22Rv1 (cell line): ENCODE measurements around the gene ZKSCAN1.

ENCODE experiments used
- ZFX ChIP-seq: fragments of 450-650 bp; IDR thresholded peaks from 2 replicates; pipeline ENCODE4 v1.6.1; 2017; ENCODE audit warnings: antibody characterized with exemption, borderline replicate concordance
- TF ChIP-seq, protein P1 (sequence below): fragments of 450-650 bp; IDR thresholded peaks from 2 replicates; pipeline ENCODE4 v1.5.1; 2017; ENCODE audit warnings: mild to moderate bottlenecking

DNA sequence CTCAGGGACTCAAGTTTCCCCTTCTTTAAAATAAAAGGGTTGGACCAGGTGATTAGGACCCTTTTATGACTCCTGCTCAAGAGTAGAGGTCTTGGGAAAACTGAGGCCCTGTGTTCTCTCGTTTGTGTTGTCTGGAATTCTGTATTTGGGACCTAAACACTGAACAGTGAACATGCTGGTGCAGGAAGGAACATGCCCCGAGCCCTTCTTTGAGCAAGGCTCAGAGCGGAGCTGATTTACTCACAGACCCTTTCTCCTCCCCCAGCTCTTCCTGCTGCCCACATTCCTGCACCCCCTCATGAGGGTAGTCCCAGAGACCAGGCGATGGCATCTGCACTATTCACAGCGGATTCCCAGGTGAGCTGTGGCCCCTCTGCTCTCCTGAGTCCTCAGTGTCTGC, 14.2 kb downstream of the ZKSCAN1 start:
- TF ChIP-seq, protein P1, sequence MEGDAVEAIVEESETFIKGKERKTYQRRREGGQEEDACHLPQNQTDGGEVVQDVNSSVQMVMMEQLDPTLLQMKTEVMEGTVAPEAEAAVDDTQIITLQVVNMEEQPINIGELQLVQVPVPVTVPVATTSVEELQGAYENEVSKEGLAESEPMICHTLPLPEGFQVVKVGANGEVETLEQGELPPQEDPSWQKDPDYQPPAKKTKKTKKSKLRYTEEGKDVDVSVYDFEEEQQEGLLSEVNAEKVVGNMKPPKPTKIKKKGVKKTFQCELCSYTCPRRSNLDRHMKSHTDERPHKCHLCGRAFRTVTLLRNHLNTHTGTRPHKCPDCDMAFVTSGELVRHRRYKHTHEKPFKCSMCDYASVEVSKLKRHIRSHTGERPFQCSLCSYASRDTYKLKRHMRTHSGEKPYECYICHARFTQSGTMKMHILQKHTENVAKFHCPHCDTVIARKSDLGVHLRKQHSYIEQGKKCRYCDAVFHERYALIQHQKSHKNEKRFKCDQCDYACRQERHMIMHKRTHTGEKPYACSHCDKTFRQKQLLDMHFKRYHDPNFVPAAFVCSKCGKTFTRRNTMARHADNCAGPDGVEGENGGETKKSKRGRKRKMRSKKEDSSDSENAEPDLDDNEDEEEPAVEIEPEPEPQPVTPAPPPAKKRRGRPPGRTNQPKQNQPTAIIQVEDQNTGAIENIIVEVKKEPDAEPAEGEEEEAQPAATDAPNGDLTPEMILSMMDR = no peak
- no peak for TF ChIP-seq ZFX
